CD4-positive, alpha-beta memory T cell (primary cell): Measurements from ENCODE around the gene ANLN. TPM values are rescaled to one million over a fixed set of nuclear protein-coding genes. Genes with fewer than 3 reads are reported as not detected.

Source experiments
- CTCF ChIA-PET: fragments of 350-600 bp; sonication (Branson Sonifier 250); formaldehyde crosslinking; loops from one replicate; lab custom pipeline; 2021; ENCODE audit warnings: inconsistent platforms; ENCODE audit not compliant: partially characterized antibody; lab: Charles Lee
- POLR2A ChIA-PET: fragments of 350-600 bp; sonication (Branson Sonifier 250); formaldehyde crosslinking; loops from one replicate; lab custom pipeline; 2021; ENCODE audit not compliant: partially characterized antibody; lab: Charles Lee
- DNase-seq, 5 donors: peaks; one replicate each; pipeline versions ENCODE4 v3.0.0 to v3.0.0-alpha.2; 2020 to 2022; ENCODE audit warnings: mixed read lengths in 1 of 5
- H3K27ac ChIP-seq: one replicate; pipeline ENCODE4 v1.7.0; 2013; ENCODE audit warnings: low read depth, low read length
- H3K27me3 ChIP-seq: 2 replicates; pipeline ENCODE4 v1.7.0; 2013; ENCODE audit warnings: mild to moderate bottlenecking, low read length, moderate library complexity; ENCODE audit not compliant: insufficient read depth
- H3K36me3 ChIP-seq: 2 replicates; pipeline ENCODE4 v1.7.0; 2013; ENCODE audit warnings: mild to moderate bottlenecking, low read length, moderate library complexity; ENCODE audit not compliant: insufficient read depth
- H3K4me1 ChIP-seq: 2 replicates; pipeline ENCODE4 v1.7.0; 2013; ENCODE audit warnings: mild to moderate bottlenecking, low read length, moderate library complexity; ENCODE audit not compliant: insufficient read depth
- H3K4me3 ChIP-seq, 2 donors: one replicate each; pipeline ENCODE4 v1.7.0; 2013; ENCODE audit warnings: low read length in 2 of 2, mild to moderate bottlenecking in 1 of 2
- H3K9me3 ChIP-seq, 2 donors: one replicate each; pipeline ENCODE4 v1.7.0; 2013; ENCODE audit warnings: low read length in 2 of 2, control low read depth in 1 of 2; ENCODE audit not compliant: control insufficient read depth in 1 of 2
- H3K27ac Mint-ChIP-seq, 7 donors: one replicate each; pipeline ENCODE4 v1.8.0; 2020 to 2021; ENCODE audit warnings: mixed read lengths in 7 of 7, mild to moderate bottlenecking in 6 of 7, inconsistent platforms in 3 of 7, moderate library complexity in 3 of 7
- H3K27me3 Mint-ChIP-seq, 2 donors: one replicate each; pipeline ENCODE4 v1.8.0; 2020 to 2021; ENCODE audit warnings: mixed read lengths in 2 of 2
- H3K36me3 Mint-ChIP-seq, 2 donors: one replicate each; pipeline ENCODE4 v1.8.0; 2020 to 2021; ENCODE audit warnings: mixed read lengths in 2 of 2, inconsistent platforms in 1 of 2, mild to moderate bottlenecking in 1 of 2
- H3K4me1 Mint-ChIP-seq, 4 donors: one replicate each; pipeline ENCODE4 v1.8.0; 2020 to 2021; ENCODE audit warnings: mixed read lengths in 4 of 4, mild to moderate bottlenecking in 1 of 4
- H3K4me3 Mint-ChIP-seq, 8 donors: one replicate each; pipeline ENCODE4 v1.8.0; 2020 to 2021; ENCODE audit warnings: mixed read lengths in 8 of 8, mild to moderate bottlenecking in 7 of 8, moderate library complexity in 6 of 8, inconsistent platforms in 3 of 8
- H3K9me3 Mint-ChIP-seq, 8 donors: one replicate each; pipeline ENCODE4 v1.8.0; 2020 to 2021; ENCODE audit warnings: mixed read lengths in 8 of 8, mild to moderate bottlenecking in 5 of 8, inconsistent platforms in 3 of 8, moderate library complexity in 1 of 8
- intact Hi-C: fragments of 100-400 bp; cut with micrococcal nuclease; formaldehyde crosslinking; loops from one replicate; pipeline ENCODE4 v1.15.1; 2023
- polyA plus RNA-seq, 2 donors: library from polyadenylated mRNA; unstranded; fragments of 300-500 nt; fragmentation: Illumina TruSeq; gene quantifications; one replicate each; pipeline ENCODE4 v1.2.3, GENCODE V29; 2021
- total RNA-seq, 2 experiments: library from RNA; stranded (reverse); gene quantifications; one replicate each; pipeline ENCODE4 v1.2.3, GENCODE V29; 2021

Gene ANLN
- total and polyA plus RNA-seq, 4 experiments from 2014 or later, result 0.23 TPM; not detected in 3

GRCh38 chr7:36407636-36408550 is 18.2 kb downstream of the ANLN start:
- H3K27me3 ChIP-seq, result no peaks in the 10 kb centered on the region
- no peaks in the 10 kb centered on the region for H3K36me3 ChIP-seq

DNA sequence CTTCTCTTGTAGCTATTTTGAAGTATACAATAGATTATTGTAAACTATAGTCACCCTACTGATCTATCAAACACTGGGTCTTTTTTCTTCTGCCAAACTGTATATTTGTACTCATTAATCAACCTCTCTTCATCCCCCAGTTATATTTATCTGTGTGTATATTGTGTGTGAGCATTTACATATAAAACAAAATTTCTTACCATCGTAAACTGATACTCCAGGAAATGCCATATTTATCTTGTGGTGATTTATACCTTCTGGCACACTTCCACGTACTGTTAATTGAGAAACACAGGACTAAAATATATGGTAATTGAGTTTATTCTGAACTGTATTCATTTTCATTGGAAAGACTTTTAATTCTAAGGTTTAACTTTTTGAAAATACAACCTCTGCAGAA is 18.9 kb downstream of the ANLN start:
- H3K9me3 Mint-ChIP-seq, result no peaks in the 10 kb centered on the region
- POLR2A ChIA-PET, result no interaction called here
- H3K36me3 Mint-ChIP-seq, result no peaks in the 10 kb centered on the region

More at GRCh38 chr7:36407636-36408550, 18.2 kb downstream of the ANLN start:
- ChIA-PET CTCF (interaction anchor here (1.9 kb wide), 1 partner anchor 33 kb away, joined by 6 read pairs; no protein-coding TSS in a partner anchor), POLR2A (interaction anchor here (1.1 kb wide), 1 partner anchor 41 kb away, joined by 3 read pairs; a partner anchor contains a TSS)
- intact Hi-C loops, result no loop called here
- Mint-ChIP-seq H3K27ac (no peak overlapping the region), H3K4me3 (no peak overlapping the region), H3K9me3 (no peaks in the 10 kb centered on the region), H3K4me1 (peaks cover 6 to 11% (median 9%) of the 10 kb centered on the region in 4 donors), H3K36me3 (no peaks in the 10 kb centered on the region), H3K27me3 (no peaks in the 10 kb centered on the region)
- H3K4me3 ChIP-seq, result no peak overlapping the region
- H3K9me3 ChIP-seq, result no peaks in the 10 kb centered on the region
- H3K4me1 ChIP-seq, result peaks cover 13% of the 10 kb centered on the region
- H3K27ac ChIP-seq, result no peak overlapping the region
- no peak for DNase-seq

GRCh38 chr7:36409180-36409579 is 19.5 kb downstream of the ANLN start:
- Histone ChIP-seq H3K27ac (no peak overlapping the region), H3K4me1 (peaks cover 13% of the 10 kb centered on the region), H3K36me3 (no peaks in the 10 kb centered on the region), H3K9me3 (no peaks in the 10 kb centered on the region), H3K4me3 (no peak overlapping the region), H3K27me3 (no peaks in the 10 kb centered on the region)
- DNase-seq, result no peak
- POLR2A ChIA-PET, result no interaction called here
- Mint-ChIP-seq H3K27me3 (no peaks in the 10 kb centered on the region), H3K27ac (no peak overlapping the region), H3K36me3 (no peaks in the 10 kb centered on the region), H3K9me3 (no peaks in the 10 kb centered on the region), H3K4me3 (no peak overlapping the region), H3K4me1 (peaks cover 6 to 10% (median 9%) of the 10 kb centered on the region in 4 donors)
- intact Hi-C loops, result no loop called here
- CTCF ChIA-PET, result interaction anchor here (1.4 kb wide), 1 partner anchor 10 kb away, joined by 5 read pairs; no protein-coding TSS in a partner anchor

More for the DNA sequence above, 18.9 kb downstream of the ANLN start:
- Mint-ChIP-seq H3K4me3 (no peak overlapping the region), H3K27ac (no peak overlapping the region), H3K27me3 (no peaks in the 10 kb centered on the region), H3K4me1 (peaks cover 6 to 11% (median 9%) of the 10 kb centered on the region in 4 donors)
- CTCF ChIA-PET, result interaction anchor here (1.4 kb wide), 1 partner anchor 11 kb away, joined by 5 read pairs; no protein-coding TSS in a partner anchor
- Histone ChIP-seq H3K27ac (no peak overlapping the region), H3K27me3 (no peaks in the 10 kb centered on the region), H3K4me3 (no peak overlapping the region), H3K36me3 (no peaks in the 10 kb centered on the region), H3K9me3 (no peaks in the 10 kb centered on the region), H3K4me1 (peaks cover 13% of the 10 kb centered on the region)
- DNase-seq, result no peak
- intact Hi-C loops, result no loop called here

DNA sequence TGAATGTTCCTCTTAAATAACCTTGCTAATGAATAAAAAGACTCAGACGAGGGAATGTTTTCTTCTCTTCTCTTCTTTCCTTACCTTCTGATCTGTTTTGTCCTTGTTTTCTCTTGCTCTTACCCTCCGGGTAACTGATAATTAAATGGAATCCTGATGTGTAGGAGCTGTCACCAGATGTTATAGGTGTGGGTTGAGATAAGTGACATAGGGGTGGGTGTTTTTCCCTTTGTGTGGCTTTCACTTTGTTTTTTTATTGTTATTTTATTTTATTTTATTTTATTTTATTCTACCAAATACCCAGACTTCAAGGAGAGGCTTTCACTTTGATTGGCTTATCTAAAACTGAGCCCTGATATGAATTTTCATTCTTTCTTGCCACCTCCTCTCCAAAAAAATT is 25.5 kb downstream of the ANLN start:
- ChIA-PET POLR2A (no interaction called here), CTCF (no interaction called here)

GRCh38 chr7:36416251-36416650 is 26.6 kb downstream of the ANLN start:
- no peaks in the 10 kb centered on the region for H3K27me3 ChIP-seq
- intact Hi-C loops, result no loop called here
- Mint-ChIP-seq H3K9me3 (no peaks in the 10 kb centered on the region), H3K4me1 (no peaks in the 10 kb centered on the region), H3K36me3 (no peaks in the 10 kb centered on the region), H3K27me3 (no peaks in the 10 kb centered on the region), H3K27ac (no peak overlapping the region), H3K4me3 (no peak overlapping the region)
- CTCF ChIA-PET, result interaction anchor here (1.0 kb wide), 1 partner anchor 23 kb away, joined by 3 read pairs; no protein-coding TSS in a partner anchor
- no peak for DNase-seq
- H3K9me3 ChIP-seq, result no peaks in the 10 kb centered on the region
- H3K4me1 ChIP-seq, result no peaks in the 10 kb centered on the region
- H3K27ac ChIP-seq, result no peak overlapping the region
- H3K4me3 ChIP-seq, result no peak overlapping the region
- H3K36me3 ChIP-seq, result no peaks in the 10 kb centered on the region
- POLR2A ChIA-PET, result no interaction called here

More for the DNA sequence above, 25.5 kb downstream of the ANLN start:
- H3K36me3 Mint-ChIP-seq, result no peaks in the 10 kb centered on the region
- H3K4me3 ChIP-seq, result no peak overlapping the region
- H3K27ac Mint-ChIP-seq, result no peak overlapping the region
- H3K9me3 ChIP-seq, result no peaks in the 10 kb centered on the region
- no peaks in the 10 kb centered on the region for H3K4me1 Mint-ChIP-seq
- no peak overlapping the region for H3K4me3 Mint-ChIP-seq
- H3K27me3 ChIP-seq, result no peaks in the 10 kb centered on the region
- H3K36me3 ChIP-seq, result no peaks in the 10 kb centered on the region
- no peaks in the 10 kb centered on the region for H3K4me1 ChIP-seq
- DNase-seq, result no peak
- no peaks in the 10 kb centered on the region for H3K9me3 Mint-ChIP-seq
- intact Hi-C loops, result no loop called here
- no peak overlapping the region for H3K27ac ChIP-seq
- H3K27me3 Mint-ChIP-seq, result no peaks in the 10 kb centered on the region

- POLR2A ChIA-PET, result no interaction called here
- H3K4me1 ChIP-seq, result no peaks in the 10 kb centered on the region
- H3K27ac ChIP-seq, result no peak overlapping the region
- no peaks in the 10 kb centered on the region for H3K4me1 Mint-ChIP-seq
- no peak overlapping the region for H3K27ac Mint-ChIP-seq
- no peaks in the 10 kb centered on the region for H3K9me3 Mint-ChIP-seq
- intact Hi-C loops, result no loop called here
- H3K36me3 ChIP-seq, result no peaks in the 10 kb centered on the region
- no peak for DNase-seq
- H3K4me3 ChIP-seq, result no peak overlapping the region
- H3K27me3 ChIP-seq, result no peaks in the 10 kb centered on the region
- H3K36me3 Mint-ChIP-seq, result no peaks in the 10 kb centered on the region
- no peak overlapping the region for H3K4me3 Mint-ChIP-seq
- CTCF ChIA-PET, result interaction anchor here (1.1 kb wide), 2 partner anchors 19 to 20 kb away, joined by 3 read pairs; no protein-coding TSS in a partner anchor
- no peaks in the 10 kb centered on the region for H3K9me3 ChIP-seq
- H3K27me3 Mint-ChIP-seq, result no peaks in the 10 kb centered on the region
These were observed 30.6 kb downstream of the ANLN start for GRCh38 chr7:36420307-36420706.

GRCh38 chr7:36422072-36422471 is 32.4 kb downstream of the ANLN start:
- no peaks in the 10 kb centered on the region for H3K27me3 ChIP-seq
- POLR2A ChIA-PET, result no interaction called here

More at GRCh38 chr7:36422072-36422471, 32.4 kb downstream of the ANLN start:
- Mint-ChIP-seq H3K4me1 (no peaks in the 10 kb centered on the region), H3K36me3 (no peaks in the 10 kb centered on the region), H3K9me3 (no peaks in the 10 kb centered on the region), H3K27ac (no peak overlapping the region), H3K27me3 (no peaks in the 10 kb centered on the region), H3K4me3 (no peak overlapping the region)
- Histone ChIP-seq H3K36me3 (no peaks in the 10 kb centered on the region), H3K27ac (no peak overlapping the region), H3K4me3 (no peak overlapping the region), H3K4me1 (no peaks in the 10 kb centered on the region), H3K9me3 (no peaks in the 10 kb centered on the region)
- intact Hi-C loops, result no loop called here
- DNase-seq, result no peak
- CTCF ChIA-PET, result no interaction called here
